ENCODE data around the gene VSTM2L.

DNA sequence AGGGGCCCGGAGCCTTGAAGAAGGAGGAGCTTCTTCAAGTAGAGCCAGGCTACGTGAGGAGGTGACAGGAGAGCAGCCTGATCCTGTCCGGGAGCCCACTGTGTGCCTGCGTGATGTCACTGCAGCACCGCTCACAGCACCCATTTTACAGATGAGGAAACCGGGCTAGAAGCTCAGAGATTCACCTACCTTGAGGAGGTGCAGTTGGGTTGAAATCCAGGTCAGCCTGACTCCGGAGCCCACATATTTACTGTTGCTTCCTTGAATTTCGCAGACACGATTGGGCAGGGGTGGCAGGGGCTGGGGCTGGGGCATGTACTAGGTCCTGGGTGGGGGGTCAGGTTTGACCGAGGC is 12.5 kb downstream of the VSTM2L start:
- TF ChIP-seq, protein P1, sequence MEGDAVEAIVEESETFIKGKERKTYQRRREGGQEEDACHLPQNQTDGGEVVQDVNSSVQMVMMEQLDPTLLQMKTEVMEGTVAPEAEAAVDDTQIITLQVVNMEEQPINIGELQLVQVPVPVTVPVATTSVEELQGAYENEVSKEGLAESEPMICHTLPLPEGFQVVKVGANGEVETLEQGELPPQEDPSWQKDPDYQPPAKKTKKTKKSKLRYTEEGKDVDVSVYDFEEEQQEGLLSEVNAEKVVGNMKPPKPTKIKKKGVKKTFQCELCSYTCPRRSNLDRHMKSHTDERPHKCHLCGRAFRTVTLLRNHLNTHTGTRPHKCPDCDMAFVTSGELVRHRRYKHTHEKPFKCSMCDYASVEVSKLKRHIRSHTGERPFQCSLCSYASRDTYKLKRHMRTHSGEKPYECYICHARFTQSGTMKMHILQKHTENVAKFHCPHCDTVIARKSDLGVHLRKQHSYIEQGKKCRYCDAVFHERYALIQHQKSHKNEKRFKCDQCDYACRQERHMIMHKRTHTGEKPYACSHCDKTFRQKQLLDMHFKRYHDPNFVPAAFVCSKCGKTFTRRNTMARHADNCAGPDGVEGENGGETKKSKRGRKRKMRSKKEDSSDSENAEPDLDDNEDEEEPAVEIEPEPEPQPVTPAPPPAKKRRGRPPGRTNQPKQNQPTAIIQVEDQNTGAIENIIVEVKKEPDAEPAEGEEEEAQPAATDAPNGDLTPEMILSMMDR (IDR thresholded peaks at IDR 0.05) = no peak
- TF ChIP-seq POLR2A (IDR thresholded peaks at IDR 0.05; ENCODE audit: low read depth) (no peak), EP300 (IDR thresholded peaks at IDR 0.05) (no peak)
